ENCODE measurements around the gene TOP3B. TPM values are rescaled to one million over a fixed set of nuclear protein-coding genes. Genes with fewer than 3 reads are reported as not detected.
A peak's percentile ranks its signal among the peaks of the same experiment; 100 is the strongest.
"Not testable (repeated sequence)": the region's sequence is repeated elsewhere in the genome, so short reads cannot be mapped to it uniquely, and the experiment has no call there.

The TOP3B gene
- total RNA-seq, 4 donors from 2014 or later, result 12.3 to 27.5 (median 20.4) TPM

GRCh38 chr22:21917959-21918261 is 64.7 kb downstream of the TOP3B start:
- Histone ChIP-seq H3K27me3 (no peaks in the 10 kb centered on the region), H3K4me3 (no peak overlapping the region), H3K36me3 (peaks cover 0 to 41% (median 38%) of the 10 kb centered on the region in 4 donors), H3K4me1 (peaks cover 7 to 23% (median 17%) of the 10 kb centered on the region in 4 donors), H3K9me3 (no peaks in the 10 kb centered on the region), H3K27ac (replicated peaks in 1 of 4) (no peak overlapping the region)
- WGBS, result 100% methylated on average over 2 of the region's 6 CpGs
- intact Hi-C loops (cut with DNase I), result no loop called here
- TF ChIP-seq POLR2A (IDR thresholded peaks at IDR 0.05; ENCODE audit: low read depth) (no peak), POLR2AphosphoS5 (IDR thresholded peaks at IDR 0.05) (no peak), EP300 (IDR thresholded peaks at IDR 0.05) (no peak), CTCF (IDR thresholded peaks at IDR 0.05) (no peak)
- DNase-seq (ENCODE audit: extremely low spot score), result no peak

GRCh38 chr22:21917181-21917958 is 65.2 kb downstream of the TOP3B start:
- Histone ChIP-seq H3K4me3 (no peak overlapping the region), H3K4me1 (peaks cover 7 to 23% (median 17%) of the 10 kb centered on the region in 4 donors), H3K27me3 (no peaks in the 10 kb centered on the region), H3K36me3 (peaks cover 0 to 36% (median 33%) of the 10 kb centered on the region in 4 donors), H3K27ac (replicated peaks in 1 of 4) (peak overlapping the region in 1 of 4 donors; percentile 16), H3K9me3 (no peaks in the 10 kb centered on the region)
- DNase-seq (ENCODE audit: extremely low spot score), result no peak
- WGBS, result 54% methylated on average over 13 of the region's 17 CpGs
- intact Hi-C loops (cut with DNase I), result no loop called here
- no peak for TF ChIP-seq POLR2AphosphoS5 (IDR thresholded peaks at IDR 0.05)
- TF ChIP-seq EP300 (IDR thresholded peaks at IDR 0.05), result no peak
- no peak for TF ChIP-seq CTCF (IDR thresholded peaks at IDR 0.05)
- TF ChIP-seq POLR2A (IDR thresholded peaks at IDR 0.05; ENCODE audit: low read depth), result no peak

GRCh38 chr22:21916309-21916918 is 66.2 kb downstream of the TOP3B start:
- no peaks in the 10 kb centered on the region for H3K27me3 ChIP-seq
- H3K9me3 ChIP-seq, result no peaks in the 10 kb centered on the region
- DNase-seq (ENCODE audit: extremely low spot score), result no peak
- WGBS, result 87% methylated on average over 4 of the region's 4 CpGs
- intact Hi-C loops (cut with DNase I), result no loop called here
- peaks cover 7 to 17% (median 15%) of the 10 kb centered on the region in 4 donors for H3K4me1 ChIP-seq
- no peak overlapping the region for H3K27ac ChIP-seq (replicated peaks in 1 of 4)
- peaks cover 0 to 26% (median 25%) of the 10 kb centered on the region in 4 donors for H3K36me3 ChIP-seq
- TF ChIP-seq POLR2A (IDR thresholded peaks at IDR 0.05; ENCODE audit: low read depth) (no peak), POLR2AphosphoS5 (IDR thresholded peaks at IDR 0.05) (no peak), EP300 (IDR thresholded peaks at IDR 0.05) (no peak), CTCF (IDR thresholded peaks at IDR 0.05) (no peak)
- no peak overlapping the region for H3K4me3 ChIP-seq

- H3K27ac ChIP-seq (replicated peaks in 1 of 4), result no peak overlapping the region
- no peak overlapping the region for H3K4me3 ChIP-seq
- no peak for TF ChIP-seq POLR2A (IDR thresholded peaks at IDR 0.05; ENCODE audit: low read depth)
- TF ChIP-seq POLR2AphosphoS5 (IDR thresholded peaks at IDR 0.05), result no peak
- TF ChIP-seq CTCF (IDR thresholded peaks at IDR 0.05), result no peak
- TF ChIP-seq EP300 (IDR thresholded peaks at IDR 0.05), result no peak
- intact Hi-C loops (cut with DNase I), result no loop called here
- H3K4me1 ChIP-seq, result peaks cover 7 to 17% (median 14%) of the 10 kb centered on the region in 4 donors
- DNase-seq (ENCODE audit: extremely low spot score), result no peak
- no peaks in the 10 kb centered on the region for H3K9me3 ChIP-seq
- H3K36me3 ChIP-seq, result peaks cover 0 to 20% (median 19%) of the 10 kb centered on the region in 4 donors
- WGBS, result 87% methylated on average over 4 of the region's 4 CpGs
- H3K27me3 ChIP-seq, result no peaks in the 10 kb centered on the region
These were observed 66.8 kb downstream of the TOP3B start for GRCh38 chr22:21915624-21916308.

GRCh38 chr22:21914033-21914642 is 68.4 kb downstream of the TOP3B start:
- intact Hi-C loops (cut with DNase I); H3K9me3 ChIP-seq; H3K36me3 ChIP-seq; H3K4me3 ChIP-seq; H3K27ac ChIP-seq (replicated peaks in 1 of 4); DNase-seq (ENCODE audit: extremely low spot score); H3K27me3 ChIP-seq: not testable (repeated sequence)
- peaks cover 7 to 17% (median 14%) of the 10 kb centered on the region in 4 donors for H3K4me1 ChIP-seq
- WGBS, result 88% methylated on average over 8 of the region's 8 CpGs

GRCh38 chr22:21910367-21910766 is 72.2 kb downstream of the TOP3B start:
- H3K36me3 ChIP-seq; H3K4me3 ChIP-seq; H3K9me3 ChIP-seq; intact Hi-C loops (cut with DNase I); H3K4me1 ChIP-seq; DNase-seq (ENCODE audit: extremely low spot score); H3K27me3 ChIP-seq; H3K27ac ChIP-seq (replicated peaks in 1 of 4): not testable (repeated sequence)
- 95% methylated on average over 4 of the region's 4 CpGs for WGBS

Measured in esophagus muscularis mucosa (tissue), 4 donors.